ENCODE data around the gene STK11IP. TPM values are rescaled to one million over a fixed set of nuclear protein-coding genes. Genes with fewer than 3 reads are reported as not detected.

STK11IP gene
- total and polyA plus RNA-seq, 2 of the 13 experiments (the other 11 are each of a cell fraction or from before 2014, with no cell fraction given): 12.8 to 24.0 TPM

DNA sequence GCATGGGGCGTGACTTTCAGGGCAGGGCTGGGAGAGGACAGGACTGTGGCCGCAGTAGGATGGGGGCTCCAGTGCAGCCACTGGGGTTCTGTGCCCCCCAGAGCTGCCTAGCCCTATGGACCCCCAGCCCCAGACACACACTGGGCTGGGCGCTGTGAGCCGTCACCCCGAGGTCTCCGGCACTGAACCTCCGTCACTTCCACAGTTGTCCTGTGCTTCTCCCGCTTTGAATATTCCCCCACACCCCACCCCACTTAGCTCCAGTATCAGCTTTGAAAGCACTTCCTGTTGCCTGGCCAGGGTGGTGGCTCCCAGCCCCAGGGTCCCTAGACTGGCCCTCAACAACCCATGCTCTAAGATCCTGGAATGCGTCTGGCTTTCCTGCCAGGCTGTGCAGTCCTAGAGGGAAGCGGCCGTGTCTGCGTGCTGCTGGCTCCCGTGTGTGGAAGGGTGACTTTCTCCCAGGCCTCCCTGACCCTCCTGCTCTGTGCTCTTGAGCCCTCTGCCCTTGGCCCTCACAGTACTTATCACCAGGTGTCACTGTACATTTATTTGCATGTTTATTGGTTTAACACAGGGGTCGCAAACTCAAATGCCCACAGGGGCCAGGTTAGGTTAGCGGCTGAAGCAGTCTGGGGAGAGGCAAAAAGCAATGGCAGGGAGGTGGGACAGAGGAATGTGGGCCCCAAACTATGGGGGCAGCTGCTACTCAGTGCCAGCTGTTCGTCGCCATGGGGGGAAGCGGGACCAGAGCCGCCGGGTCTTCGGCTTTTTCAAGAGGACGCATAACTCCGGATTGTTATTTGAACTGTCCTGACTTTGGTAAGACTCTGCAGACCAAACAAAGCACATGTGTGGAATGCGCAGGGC, 36.2 kb upstream of the STK11IP start (continued):
- TF ChIP-seq, protein P1, sequence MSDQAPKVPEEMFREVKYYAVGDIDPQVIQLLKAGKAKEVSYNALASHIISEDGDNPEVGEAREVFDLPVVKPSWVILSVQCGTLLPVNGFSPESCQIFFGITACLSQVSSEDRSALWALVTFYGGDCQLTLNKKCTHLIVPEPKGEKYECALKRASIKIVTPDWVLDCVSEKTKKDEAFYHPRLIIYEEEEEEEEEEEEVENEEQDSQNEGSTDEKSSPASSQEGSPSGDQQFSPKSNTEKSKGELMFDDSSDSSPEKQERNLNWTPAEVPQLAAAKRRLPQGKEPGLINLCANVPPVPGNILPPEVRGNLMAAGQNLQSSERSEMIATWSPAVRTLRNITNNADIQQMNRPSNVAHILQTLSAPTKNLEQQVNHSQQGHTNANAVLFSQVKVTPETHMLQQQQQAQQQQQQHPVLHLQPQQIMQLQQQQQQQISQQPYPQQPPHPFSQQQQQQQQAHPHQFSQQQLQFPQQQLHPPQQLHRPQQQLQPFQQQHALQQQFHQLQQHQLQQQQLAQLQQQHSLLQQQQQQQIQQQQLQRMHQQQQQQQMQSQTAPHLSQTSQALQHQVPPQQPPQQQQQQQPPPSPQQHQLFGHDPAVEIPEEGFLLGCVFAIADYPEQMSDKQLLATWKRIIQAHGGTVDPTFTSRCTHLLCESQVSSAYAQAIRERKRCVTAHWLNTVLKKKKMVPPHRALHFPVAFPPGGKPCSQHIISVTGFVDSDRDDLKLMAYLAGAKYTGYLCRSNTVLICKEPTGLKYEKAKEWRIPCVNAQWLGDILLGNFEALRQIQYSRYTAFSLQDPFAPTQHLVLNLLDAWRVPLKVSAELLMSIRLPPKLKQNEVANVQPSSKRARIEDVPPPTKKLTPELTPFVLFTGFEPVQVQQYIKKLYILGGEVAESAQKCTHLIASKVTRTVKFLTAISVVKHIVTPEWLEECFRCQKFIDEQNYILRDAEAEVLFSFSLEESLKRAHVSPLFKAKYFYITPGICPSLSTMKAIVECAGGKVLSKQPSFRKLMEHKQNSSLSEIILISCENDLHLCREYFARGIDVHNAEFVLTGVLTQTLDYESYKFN (CRISPR knock-in tag; conservative IDR thresholded peaks at IDR 0.05): peak; percentile 61
- no peak for TF ChIP-seq FIP1L1 (IDR thresholded peaks at IDR 0.05; ENCODE audit: borderline replicate concordance, insufficient read depth, low read depth, low read length)
- TF ChIP-seq, protein P2, sequence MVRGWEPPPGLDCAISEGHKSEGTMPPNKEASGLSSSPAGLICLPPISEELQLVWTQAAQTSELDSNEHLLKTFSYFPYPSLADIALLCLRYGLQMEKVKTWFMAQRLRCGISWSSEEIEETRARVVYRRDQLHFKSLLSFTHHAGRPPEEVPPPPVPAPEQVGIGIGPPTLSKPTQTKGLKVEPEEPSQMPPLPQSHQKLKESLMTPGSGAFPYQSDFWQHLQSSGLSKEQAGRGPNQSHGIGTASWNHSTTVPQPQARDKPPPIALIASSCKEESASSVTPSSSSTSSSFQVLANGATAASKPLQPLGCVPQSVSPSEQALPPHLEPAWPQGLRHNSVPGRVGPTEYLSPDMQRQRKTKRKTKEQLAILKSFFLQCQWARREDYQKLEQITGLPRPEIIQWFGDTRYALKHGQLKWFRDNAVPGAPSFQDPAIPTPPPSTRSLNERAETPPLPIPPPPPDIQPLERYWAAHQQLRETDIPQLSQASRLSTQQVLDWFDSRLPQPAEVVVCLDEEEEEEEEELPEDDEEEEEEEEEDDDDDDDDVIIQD (CRISPR knock-in tag; IDR thresholded peaks at IDR 0.05; ENCODE audit: low read depth): no peak
- no peak for TF ChIP-seq SETDB1 (CRISPR knock-in tag; IDR thresholded peaks at IDR 0.05; ENCODE audit: borderline replicate concordance)
- no peak for TF ChIP-seq ZMAT3 (CRISPR knock-in tag; conservative IDR thresholded peaks at IDR 0.05)
- TF ChIP-seq, protein P3, sequence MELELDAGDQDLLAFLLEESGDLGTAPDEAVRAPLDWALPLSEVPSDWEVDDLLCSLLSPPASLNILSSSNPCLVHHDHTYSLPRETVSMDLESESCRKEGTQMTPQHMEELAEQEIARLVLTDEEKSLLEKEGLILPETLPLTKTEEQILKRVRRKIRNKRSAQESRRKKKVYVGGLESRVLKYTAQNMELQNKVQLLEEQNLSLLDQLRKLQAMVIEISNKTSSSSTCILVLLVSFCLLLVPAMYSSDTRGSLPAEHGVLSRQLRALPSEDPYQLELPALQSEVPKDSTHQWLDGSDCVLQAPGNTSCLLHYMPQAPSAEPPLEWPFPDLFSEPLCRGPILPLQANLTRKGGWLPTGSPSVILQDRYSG (CRISPR knock-in tag; IDR thresholded peaks at IDR 0.05): no peak
- no peak for TF ChIP-seq HHEX (CRISPR knock-in tag; IDR thresholded peaks at IDR 0.05)
- TF ChIP-seq, protein P4, sequence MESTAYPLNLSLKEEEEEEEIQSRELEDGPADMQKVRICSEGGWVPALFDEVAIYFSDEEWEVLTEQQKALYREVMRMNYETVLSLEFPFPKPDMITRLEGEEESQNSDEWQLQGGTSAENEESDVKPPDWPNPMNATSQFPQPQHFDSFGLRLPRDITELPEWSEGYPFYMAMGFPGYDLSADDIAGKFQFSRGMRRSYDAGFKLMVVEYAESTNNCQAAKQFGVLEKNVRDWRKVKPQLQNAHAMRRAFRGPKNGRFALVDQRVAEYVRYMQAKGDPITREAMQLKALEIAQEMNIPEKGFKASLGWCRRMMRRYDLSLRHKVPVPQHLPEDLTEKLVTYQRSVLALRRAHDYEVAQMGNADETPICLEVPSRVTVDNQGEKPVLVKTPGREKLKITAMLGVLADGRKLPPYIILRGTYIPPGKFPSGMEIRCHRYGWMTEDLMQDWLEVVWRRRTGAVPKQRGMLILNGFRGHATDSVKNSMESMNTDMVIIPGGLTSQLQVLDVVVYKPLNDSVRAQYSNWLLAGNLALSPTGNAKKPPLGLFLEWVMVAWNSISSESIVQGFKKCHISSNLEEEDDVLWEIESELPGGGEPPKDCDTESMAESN (CRISPR knock-in tag; conservative IDR thresholded peaks at IDR 0.05): 0 out of 2 replicates have a peak, but pooled peaks have one; percentile 34
- TF ChIP-seq NR2F2 (IDR thresholded peaks at IDR 0.05; ENCODE audit: borderline replicate concordance, low read depth): peak; percentile 70; the same call in 1 of the 2 replicates
- TF ChIP-seq TBL1XR1 (IDR thresholded peaks at IDR 0.05; ENCODE audit: borderline replicate concordance, low read length, partially characterized antibody): no peak
- TF ChIP-seq ZNF724P (CRISPR knock-in tag; IDR thresholded peaks at IDR 0.05; ENCODE audit: borderline replicate concordance): 0 out of 2 replicates have a peak, but pooled peaks have one; percentile 20
- TF ChIP-seq HOXA7 (CRISPR knock-in tag; IDR thresholded peaks at IDR 0.05): no peak
- no peak; the same call in 1 of the 2 replicates for TF ChIP-seq ZNF274 (CRISPR knock-in tag; IDR thresholded peaks at IDR 0.05)
- no peak for TF ChIP-seq SP140L (CRISPR knock-in tag; IDR thresholded peaks at IDR 0.05; ENCODE audit: borderline replicate concordance)
- TF ChIP-seq SRY (CRISPR knock-in tag; IDR thresholded peaks at IDR 0.05): no peak
- no peak for TF ChIP-seq NR1H2 (CRISPR knock-in tag; IDR thresholded peaks at IDR 0.05; ENCODE audit: borderline replicate concordance, low read depth)
- TF ChIP-seq, protein P5, sequence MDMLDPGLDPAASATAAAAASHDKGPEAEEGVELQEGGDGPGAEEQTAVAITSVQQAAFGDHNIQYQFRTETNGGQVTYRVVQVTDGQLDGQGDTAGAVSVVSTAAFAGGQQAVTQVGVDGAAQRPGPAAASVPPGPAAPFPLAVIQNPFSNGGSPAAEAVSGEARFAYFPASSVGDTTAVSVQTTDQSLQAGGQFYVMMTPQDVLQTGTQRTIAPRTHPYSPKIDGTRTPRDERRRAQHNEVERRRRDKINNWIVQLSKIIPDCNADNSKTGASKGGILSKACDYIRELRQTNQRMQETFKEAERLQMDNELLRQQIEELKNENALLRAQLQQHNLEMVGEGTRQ (IDR thresholded peaks at IDR 0.05; ENCODE audit: low read depth, low read length): no peak
- TF ChIP-seq, protein P5 (CRISPR knock-in tag; IDR thresholded peaks at IDR 0.05; ENCODE audit: borderline replicate concordance): no peak
- TF ChIP-seq CBFB (CRISPR knock-in tag; IDR thresholded peaks at IDR 0.05): no peak

Measured in HepG2 (cell line).